G401.6 (cell line): ENCODE data around the gene PDGFB.

Experiments
- FAIRE-seq: peaks from 2 replicates; lab custom pipeline; 2012; peaks lifted over from hg19 to GRCh38; lab: Jason Lieb, UNC

The PDGFB gene

GRCh38 chr22:39276440-39277141 is 31.8 kb upstream of the PDGFB start:
- no peak for FAIRE-seq

DNA sequence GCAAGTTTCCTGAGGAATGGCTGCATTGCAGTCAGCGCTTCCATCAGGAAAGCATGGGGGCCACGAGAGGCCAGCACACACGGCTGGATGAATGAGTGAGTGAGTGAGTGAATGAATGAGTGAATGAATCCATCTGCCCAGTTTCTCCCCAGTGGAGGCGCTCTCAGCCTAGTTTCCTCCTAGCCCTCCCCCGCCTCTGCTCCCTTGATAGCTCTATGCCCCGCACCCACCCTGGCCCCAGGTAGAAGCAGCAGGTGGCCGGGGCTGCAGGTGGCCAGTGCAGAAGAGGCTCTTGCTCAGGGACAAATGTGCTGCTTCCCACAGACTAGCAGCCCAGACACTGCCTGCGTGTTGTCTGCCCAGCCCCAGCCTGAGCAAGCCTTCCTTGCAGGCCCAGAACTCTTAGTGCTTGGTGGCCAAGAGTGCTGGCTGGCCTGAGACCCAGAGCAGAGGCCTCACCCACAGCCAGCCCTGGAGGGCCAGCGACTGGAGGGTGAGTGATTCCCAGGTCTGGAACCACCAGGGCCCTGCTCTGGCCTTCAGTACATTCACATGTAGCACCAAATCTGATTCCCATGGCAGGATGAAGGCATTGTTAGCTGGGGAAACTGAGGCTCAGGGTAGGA is 31.1 kb upstream of the PDGFB start:
- FAIRE-seq: no peak

DNA sequence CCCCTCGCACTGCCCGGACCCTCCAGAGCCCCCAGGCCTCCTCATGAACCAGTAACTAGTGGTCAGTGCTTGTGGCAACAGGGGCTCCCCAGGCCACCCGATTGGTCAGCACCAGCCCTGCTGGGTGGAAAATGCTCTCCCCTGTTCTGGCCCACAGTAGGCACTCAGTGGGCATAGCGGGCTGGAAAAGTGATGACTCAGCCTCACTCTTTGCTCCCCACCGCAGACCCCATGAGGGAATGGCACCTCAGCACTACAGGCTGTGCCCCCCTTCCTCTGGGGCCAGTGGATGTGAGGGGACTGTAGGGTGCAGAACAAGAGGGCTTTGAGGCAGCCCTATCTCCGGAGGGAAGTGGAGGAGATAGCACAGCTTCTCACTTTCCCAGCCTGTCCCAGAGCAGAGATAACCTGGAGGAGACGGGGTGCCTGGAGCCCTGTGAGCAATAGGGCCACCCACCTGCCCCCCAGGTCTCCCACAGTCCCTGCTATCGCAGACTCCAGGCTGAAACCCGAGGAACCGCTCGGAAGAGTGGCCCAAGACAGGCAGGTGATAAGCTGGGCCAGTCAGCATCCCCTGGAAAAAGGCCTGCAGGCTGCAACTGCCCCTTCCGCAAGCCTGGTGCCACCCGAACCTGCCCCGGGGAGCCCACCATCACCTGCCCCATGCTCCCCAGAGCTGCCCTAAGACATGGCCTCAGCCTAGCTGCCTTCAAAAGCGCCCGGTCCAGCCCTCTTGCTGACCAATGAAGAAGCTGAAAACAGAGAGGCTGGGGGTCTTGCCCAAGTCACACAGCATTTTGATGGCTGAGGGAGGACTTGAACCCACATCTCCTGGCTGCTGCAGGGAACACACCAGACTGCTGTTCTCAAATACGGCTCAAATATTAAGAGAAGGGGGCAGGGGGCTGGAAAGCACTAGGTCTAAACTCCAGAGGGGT is 29.4 kb upstream of the PDGFB start:
- no peak for FAIRE-seq

DNA sequence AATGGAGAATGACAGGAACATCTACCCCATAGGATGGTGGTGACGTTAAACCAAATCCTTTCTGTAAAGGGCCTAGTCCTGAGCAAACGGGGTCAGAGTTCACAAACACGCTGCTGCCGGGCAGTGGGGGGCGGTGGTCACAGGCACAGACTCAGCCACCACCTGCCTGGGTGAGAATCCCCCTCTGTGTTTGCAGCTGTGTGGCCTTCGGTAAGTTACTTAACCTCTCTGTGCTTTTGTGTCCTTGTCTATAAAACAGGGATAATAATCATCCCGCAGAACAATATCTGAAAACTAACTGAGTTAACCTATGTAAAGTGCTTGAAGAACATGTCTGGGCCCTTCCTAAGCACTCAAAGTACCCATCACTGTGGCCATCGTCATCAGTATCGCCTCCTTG is 26.0 kb upstream of the PDGFB start:
- FAIRE-seq: no peak

- no peak for FAIRE-seq
Observed at GRCh38 chr22:39270280-39270679, 25.5 kb upstream of the PDGFB start.

DNA sequence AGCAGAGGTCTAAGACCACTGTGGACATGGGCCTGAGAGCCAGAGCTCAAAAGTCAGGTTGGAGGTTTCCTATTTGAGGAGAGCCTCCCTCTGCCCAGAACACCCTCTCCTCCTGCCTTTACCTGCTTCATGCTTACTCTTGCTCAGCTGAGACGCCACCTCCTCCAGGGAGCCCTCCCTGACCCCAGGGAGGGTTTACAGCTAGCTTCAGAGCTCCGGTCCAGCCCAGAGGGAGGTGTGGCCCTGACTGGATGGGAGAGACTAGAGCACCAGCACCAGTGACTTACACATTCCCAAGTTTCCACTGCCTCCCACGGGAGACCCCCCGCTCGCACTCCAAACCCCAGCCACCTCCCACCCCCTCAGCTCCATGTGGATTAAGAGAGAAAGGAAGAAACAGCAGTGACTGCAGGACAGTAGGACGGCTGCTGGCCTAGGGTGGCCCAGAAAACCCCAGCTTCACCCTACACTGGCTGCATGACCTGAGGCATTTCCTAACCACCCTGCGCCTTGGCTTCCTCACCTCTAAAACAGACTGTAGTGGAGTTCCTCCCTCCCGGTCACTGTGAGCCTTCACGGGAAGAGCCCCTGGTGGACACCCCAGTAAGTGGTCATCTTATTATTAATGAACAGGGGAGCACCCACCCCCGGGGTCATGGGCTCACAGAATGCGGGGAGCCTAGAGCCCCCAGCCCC is 24.5 kb upstream of the PDGFB start:
- no peak for FAIRE-seq

- no peak for FAIRE-seq
Observed at GRCh38 chr22:39268645-39269044, 23.9 kb upstream of the PDGFB start.

GRCh38 chr22:39267974-39268373 is 23.2 kb upstream of the PDGFB start:
- FAIRE-seq: no peak

- FAIRE-seq: no peak
Observed at GRCh38 chr22:39266398-39267030, 21.7 kb upstream of the PDGFB start.

- FAIRE-seq: no peak
Observed at GRCh38 chr22:39265143-39265886, 20.5 kb upstream of the PDGFB start.

GRCh38 chr22:39264349-39265038 is 19.7 kb upstream of the PDGFB start:
- FAIRE-seq: no peak

DNA sequence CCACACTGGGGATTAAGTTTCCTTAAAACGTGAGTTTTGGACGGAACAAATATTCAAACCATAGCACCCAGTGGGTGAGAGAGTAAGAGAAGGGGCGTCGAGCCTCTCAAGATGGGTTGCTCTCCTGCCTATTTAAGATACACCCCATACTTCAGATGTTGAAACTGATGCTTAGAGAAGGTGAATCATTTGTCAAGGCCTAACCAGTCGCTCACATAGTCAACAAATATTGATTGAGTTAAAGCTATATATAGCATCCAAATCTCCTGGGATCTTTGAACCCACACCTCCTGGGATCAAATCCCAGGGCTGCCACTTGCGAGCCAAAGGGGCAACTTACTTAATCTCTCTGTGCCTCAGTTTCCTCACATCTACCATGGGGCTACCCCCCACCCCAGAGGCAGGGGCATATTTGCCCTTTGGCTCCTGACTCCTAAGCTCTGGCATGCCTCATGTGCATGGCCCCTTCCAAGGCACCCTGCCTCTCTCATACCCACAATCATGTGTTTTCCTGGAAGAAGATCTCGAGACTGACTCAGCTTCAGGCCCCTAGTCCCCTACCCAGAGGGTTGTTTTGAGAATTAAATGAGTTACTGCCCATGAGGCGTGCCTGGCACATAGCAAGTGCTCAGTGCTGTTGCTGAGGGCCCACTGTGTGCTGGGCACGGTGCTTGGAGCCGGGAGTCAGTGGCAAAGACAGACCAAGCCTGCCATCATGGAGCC is 19.0 kb upstream of the PDGFB start:
- no peak for FAIRE-seq

DNA sequence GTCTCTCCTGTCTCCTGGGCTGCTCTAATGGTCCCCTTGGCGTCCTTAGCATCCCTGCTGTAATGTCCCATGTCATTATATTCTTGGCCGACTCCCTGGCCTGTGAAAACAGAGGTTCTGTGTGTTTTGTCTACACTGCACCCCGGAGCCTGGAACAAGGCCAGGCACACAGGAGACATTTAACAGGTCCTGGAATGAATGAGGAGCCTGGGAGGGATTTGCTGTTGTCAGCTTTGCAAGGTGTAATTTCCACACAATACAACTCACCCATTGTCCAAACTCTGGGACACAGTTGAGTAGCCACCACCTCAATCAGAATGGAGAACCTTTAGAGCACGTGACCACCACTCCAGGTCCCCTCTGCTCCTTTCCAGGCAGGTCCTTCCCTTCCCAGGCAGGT is 14.9 kb upstream of the PDGFB start:
- FAIRE-seq: no peak

DNA sequence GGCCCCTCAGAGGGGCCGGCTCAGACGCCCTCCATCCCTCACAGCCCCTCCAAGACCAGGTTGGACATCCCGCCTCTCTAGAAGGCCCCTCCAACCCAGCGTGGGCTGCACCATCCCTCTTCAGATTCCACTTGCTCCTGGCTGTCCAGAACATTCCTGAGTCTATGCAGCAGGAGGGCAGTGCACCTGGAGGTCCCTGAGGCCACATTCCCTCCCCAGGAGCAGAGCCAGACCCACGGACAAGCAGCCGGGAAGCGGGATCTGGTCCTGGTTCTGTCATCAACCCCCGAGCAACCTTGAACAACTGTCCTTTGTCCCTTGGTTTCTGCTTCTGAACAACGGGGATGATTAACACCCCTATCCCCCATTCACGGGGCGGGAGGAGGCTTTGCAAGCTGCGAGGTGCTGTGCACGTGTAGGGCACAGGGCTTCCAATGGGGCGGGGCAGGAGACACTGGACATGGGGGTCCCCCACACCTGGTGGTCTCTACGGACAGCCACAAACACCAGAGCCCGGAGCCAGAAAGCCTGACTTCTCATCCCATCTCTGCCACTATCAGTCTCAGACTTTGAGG is 13.2 kb upstream of the PDGFB start:
- FAIRE-seq: no peak

DNA sequence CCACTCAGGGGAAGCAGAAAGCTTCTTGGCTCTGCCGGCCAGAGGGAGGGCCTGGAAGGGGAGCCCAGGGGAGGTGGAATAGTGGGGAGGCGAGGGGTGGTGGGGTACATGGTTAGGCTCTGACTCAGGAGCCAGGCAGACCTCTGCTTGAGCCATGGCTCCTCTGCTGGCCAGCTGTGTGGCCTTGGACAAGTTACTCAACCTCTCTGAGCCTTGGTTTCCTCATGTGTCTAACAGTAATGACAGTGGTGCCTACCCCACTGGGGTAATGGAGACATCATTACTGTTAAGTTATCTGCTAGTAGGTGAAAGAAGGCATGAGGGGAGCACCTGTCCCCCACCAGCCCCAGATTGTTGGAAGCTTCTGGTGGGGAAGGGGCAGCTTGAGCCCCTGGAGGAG is 12.2 kb upstream of the PDGFB start:
- no peak for FAIRE-seq

- no peak for FAIRE-seq
Observed at GRCh38 chr22:39256186-39256552, 11.4 kb upstream of the PDGFB start.

DNA sequence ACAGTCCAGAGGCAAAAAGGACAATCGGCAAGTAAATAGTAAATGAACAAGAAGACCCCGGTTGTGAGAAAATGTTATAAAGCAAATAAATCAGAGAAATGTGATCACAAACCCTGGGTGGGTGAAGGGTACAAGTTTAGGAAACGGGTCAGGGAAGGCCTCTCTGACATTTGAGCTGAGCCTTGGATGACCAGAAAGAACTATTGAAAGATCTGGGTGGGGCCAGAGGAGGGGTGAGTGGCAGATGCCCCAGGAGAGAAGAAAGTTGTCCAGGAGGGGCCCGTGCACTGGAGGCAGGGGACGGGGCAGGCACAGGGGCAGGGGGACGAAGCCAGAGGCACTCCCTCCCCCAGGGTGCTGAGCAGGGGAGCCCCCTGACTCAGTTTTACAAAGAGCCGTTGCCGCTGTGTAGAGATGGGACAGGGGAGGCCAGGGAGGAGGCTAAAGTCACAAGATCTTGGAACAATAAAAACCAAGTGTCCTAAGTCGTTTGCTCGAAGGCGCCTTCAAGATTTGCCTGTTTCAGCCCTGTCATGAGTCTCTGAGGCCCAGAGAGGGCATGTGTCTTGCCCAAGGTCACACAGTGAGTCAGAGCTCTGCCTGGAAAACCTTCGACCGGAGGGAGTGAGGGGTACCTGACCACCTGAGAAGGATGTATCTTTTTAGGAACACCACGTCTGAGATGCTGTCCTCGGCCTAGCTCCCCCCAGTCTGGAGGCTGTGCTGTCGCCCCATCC is 10.8 kb upstream of the PDGFB start:
- FAIRE-seq: no peak

DNA sequence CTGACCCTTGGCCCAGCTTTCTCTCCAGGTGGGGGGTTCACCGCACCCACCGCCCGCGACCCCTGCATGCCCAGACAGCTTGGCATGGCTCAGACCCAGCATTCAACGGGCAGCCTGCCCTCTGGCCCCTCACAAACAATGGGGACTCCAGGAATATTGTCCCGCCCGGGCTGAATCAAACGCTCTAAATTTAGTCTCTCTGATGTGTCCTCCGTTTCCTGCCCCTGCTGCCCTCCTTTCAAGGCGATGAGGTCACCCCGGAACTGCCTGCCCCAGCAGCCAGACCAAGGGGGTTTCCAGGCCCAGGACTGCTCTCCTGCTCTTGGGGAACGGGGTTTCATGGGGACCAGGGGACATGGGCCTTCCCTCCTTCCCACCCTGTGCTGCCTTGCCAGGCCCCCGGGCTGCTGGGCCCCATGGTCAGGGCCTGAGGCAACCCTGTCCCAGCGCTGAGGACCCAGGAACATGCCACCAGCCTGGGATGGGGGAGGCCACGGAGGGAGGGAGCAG is 10.1 kb upstream of the PDGFB start:
- FAIRE-seq: no peak

DNA sequence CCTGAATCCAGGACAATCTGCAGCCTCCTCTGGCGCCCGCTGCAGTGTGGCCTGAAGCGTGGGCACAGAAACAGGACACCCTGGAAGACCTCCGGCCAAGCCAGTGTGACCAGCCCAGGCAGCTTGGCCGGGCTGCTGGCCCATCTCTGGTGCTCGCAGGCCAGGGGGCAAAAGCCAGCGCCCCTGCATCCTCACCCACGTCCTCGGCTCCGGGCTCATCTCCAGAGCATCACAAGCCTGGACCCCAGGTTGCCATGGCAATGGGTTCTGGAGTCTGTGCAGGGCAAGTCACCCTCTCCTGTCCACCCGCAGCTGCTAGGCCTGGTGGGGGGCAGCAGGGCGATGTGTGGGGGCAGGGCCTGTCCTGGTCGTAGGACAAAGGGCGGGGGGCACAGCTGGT is 9.3 kb upstream of the PDGFB start:
- no peak for FAIRE-seq
